ENCODE data around the gene OTUB2.

GRCh38 chr14:94030571-94030970 lies 4.4 kb downstream of the OTUB2 start:
- TF ChIP-seq POLR2AphosphoS5 (IDR thresholded peaks at IDR 0.05; ENCODE audit: low read depth, low read length) (no peak), POLR2A (IDR thresholded peaks at IDR 0.05; ENCODE audit: control extremely low read depth in 1 of 2, low read depth in 2 of 2, low read length in 2 of 2) (no peak), USF2 (IDR thresholded peaks at IDR 0.05; ENCODE audit: low read length) (no peak), YY1 (IDR thresholded peaks at IDR 0.05; ENCODE audit: low read depth, low read length) (no peak), RFX5 (IDR thresholded peaks at IDR 0.05; ENCODE audit: borderline replicate concordance, low read depth, low read length) (no peak), CREB1 (IDR thresholded peaks at IDR 0.05) (no peak), JUN (IDR thresholded peaks at IDR 0.05; ENCODE audit: low read depth, low read length) (no peak), GABPA (IDR thresholded peaks at IDR 0.05; ENCODE audit: borderline replicate concordance, insufficient read depth, low read length) (no peak), SP1 (IDR thresholded peaks at IDR 0.05; ENCODE audit: low read depth, low read length) (no peak)
- TF ChIP-seq, protein P1, sequence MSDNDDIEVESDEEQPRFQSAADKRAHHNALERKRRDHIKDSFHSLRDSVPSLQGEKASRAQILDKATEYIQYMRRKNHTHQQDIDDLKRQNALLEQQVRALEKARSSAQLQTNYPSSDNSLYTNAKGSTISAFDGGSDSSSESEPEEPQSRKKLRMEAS (IDR thresholded peaks at IDR 0.05), result no peak
- TF ChIP-seq, protein P2, sequence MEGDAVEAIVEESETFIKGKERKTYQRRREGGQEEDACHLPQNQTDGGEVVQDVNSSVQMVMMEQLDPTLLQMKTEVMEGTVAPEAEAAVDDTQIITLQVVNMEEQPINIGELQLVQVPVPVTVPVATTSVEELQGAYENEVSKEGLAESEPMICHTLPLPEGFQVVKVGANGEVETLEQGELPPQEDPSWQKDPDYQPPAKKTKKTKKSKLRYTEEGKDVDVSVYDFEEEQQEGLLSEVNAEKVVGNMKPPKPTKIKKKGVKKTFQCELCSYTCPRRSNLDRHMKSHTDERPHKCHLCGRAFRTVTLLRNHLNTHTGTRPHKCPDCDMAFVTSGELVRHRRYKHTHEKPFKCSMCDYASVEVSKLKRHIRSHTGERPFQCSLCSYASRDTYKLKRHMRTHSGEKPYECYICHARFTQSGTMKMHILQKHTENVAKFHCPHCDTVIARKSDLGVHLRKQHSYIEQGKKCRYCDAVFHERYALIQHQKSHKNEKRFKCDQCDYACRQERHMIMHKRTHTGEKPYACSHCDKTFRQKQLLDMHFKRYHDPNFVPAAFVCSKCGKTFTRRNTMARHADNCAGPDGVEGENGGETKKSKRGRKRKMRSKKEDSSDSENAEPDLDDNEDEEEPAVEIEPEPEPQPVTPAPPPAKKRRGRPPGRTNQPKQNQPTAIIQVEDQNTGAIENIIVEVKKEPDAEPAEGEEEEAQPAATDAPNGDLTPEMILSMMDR (IDR thresholded peaks at IDR 0.05; ENCODE audit: control extremely low read depth in 1 of 3, insufficient read depth in 1 of 3, low read depth in 1 of 3, low read length in 3 of 3), result no peak

All from H1 (cell line).